HG02970 (cell line): Measurements from ENCODE around the gene SARS2.
A peak's percentile ranks its signal among the peaks of the same experiment; 100 is the strongest.
"Not testable (repeated sequence)": the region's sequence is repeated elsewhere in the genome, so short reads cannot be mapped to it uniquely, and the experiment has no call there.

Experiments
- ATAC-seq: cut with Tn5 transposase; IDR thresholded peaks from one replicate; pipeline ENCODE4 v1.9.1; 2021; ENCODE audit warnings: mild to moderate bottlenecking, moderate library complexity, moderate number of reproducible peaks; ENCODE audit not compliant: unreplicated experiment, low FRiP score

Gene SARS2, protein sequence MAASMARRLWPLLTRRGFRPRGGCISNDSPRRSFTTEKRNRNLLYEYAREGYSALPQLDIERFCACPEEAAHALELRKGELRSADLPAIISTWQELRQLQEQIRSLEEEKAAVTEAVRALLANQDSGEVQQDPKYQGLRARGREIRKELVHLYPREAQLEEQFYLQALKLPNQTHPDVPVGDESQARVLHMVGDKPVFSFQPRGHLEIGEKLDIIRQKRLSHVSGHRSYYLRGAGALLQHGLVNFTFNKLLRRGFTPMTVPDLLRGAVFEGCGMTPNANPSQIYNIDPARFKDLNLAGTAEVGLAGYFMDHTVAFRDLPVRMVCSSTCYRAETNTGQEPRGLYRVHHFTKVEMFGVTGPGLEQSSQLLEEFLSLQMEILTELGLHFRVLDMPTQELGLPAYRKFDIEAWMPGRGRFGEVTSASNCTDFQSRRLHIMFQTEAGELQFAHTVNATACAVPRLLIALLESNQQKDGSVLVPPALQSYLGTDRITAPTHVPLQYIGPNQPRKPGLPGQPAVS

GRCh38 chr19:38929929-38930775 lies at the start of gene SARS2:
SARS2 (minus strand) TSS chr19:38930763; CDS start chr19:38930736, 27 bp downstream.
- peak; percentile 83 for ATAC-seq

- ATAC-seq, result no peak
Measured at GRCh38 chr19:38979812-38980211, 49.2 kb upstream of the SARS2 start.

- no peak for ATAC-seq
Measured at GRCh38 chr19:38978326-38978689, 47.7 kb upstream of the SARS2 start.

DNA sequence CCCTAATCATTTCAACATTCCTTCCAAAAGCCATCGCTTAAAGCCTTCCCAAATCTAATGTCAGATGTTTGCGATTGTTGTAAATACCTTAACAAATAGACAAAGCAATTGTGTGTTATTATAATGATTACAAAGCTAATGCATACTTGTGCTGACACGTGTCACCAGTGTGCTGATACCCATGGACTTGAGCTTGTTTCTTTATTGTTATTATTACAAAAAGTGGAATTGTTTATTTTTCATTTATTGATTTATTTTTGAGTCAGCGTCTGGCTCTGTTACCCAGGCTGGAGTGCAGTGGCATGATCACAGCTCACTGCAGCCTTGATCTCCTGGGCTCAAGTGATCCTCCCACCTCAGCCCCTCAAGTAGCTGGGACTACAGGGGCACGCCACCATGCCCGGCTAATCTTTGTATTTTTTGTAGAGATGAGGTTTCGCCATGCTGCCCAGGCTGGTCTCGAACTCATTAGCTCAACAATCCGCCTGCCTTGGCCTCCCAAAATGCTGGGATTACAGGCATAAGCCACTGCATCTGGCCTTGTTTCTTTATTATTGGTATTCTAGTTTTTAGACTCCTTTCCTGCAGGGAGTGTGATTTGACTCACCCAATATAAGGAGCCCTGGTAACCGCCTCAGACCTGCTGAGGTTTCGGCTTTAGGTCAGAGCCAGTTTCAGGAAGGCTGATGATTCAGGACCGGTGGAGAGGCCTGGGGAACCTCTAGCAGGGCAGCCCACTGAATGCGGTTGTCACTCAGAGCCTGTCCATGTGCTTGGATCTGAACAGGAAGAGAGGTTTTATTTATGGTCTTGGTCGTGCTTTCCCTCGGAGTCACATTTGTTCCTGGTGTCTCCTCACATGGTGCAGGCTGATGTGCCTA lies 47.1 kb upstream of the SARS2 start:
- peak; percentile 61 for ATAC-seq

GRCh38 chr19:38975861-38976271 lies 45.3 kb upstream of the SARS2 start:
- ATAC-seq, result no peak

- no peak for ATAC-seq
Measured at GRCh38 chr19:38975214-38975860, 44.8 kb upstream of the SARS2 start, which contains the start of gene FBXO17. FBXO17 (minus strand) TSS chr19:38975742; CDS start chr19:38950319, 25,423 bp downstream.

- ATAC-seq, result no peak
Measured at GRCh38 chr19:38974624-38975213, 44.2 kb upstream of the SARS2 start.

GRCh38 chr19:38971672-38972071 lies 41.1 kb upstream of the SARS2 start:
- no peak for ATAC-seq

DNA sequence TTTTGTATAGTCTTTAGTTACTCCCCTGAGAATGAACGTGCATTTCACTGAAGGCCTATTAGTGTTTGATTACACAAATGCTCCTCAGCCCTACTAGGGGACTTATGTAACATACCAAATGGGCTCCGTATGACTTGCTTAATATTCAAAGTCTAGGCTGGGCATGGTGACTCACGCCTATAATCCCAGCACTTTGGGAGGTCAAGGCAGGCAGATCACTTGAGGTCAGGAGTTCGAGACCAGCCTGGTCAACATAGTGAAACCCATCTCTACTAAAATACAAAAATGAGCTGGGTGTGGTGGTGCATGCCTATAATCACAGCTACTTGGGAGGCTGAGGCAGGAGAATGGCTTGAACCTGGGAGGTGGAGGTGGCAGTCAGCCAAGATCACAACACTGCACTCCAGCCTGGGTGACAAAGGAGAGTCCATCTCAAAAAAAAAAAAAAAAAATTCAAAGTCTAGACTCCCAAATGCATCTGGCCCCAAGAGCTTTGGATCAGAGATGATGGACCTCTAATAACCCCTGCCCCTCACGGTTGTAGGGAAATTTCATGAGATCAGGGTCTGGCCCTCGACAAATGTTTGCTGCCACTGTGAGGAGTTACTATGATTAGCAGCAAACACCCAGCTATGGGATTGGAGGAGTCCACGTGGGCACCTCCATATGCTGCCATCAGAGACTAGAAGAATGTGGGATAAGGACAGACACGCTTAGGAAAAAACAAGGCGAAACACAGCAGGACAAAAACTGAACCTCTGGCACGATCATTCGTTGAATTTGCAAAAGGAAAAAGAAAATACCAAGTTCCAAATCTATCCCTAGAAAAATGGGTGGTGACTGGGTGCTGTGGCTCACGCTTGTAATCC lies 40.3 kb upstream of the SARS2 start:
- ATAC-seq, result no peak

- not testable (repeated sequence) for ATAC-seq
Measured at GRCh38 chr19:38966149-38966548, 35.6 kb upstream of the SARS2 start.

GRCh38 chr19:38964738-38965137 lies 34.2 kb upstream of the SARS2 start:
- no peak for ATAC-seq

DNA sequence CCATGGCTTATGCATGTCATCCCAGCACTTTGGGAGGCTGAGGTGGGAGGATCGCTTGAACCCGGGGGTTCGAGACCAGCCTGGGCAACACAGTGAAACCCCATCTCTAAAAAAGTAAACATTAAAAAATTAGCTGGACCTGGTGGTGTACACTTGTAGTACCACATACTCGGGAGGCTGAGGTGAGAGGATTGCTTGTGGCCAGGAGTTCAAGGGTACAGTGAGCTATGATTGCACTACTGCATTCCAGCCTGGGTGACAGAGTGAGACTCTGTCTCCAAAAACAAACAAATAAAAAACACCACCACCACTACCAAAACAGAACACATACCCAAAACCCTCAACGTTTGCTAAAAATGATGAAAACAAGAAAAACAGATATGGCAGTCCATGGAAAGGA lies 29.1 kb upstream of the SARS2 start:
- ATAC-seq, result no peak

- ATAC-seq, result no peak
Measured at GRCh38 chr19:38958301-38958700, 27.7 kb upstream of the SARS2 start.

- ATAC-seq, result no peak
Measured at GRCh38 chr19:38956264-38956663, 25.7 kb upstream of the SARS2 start.

DNA sequence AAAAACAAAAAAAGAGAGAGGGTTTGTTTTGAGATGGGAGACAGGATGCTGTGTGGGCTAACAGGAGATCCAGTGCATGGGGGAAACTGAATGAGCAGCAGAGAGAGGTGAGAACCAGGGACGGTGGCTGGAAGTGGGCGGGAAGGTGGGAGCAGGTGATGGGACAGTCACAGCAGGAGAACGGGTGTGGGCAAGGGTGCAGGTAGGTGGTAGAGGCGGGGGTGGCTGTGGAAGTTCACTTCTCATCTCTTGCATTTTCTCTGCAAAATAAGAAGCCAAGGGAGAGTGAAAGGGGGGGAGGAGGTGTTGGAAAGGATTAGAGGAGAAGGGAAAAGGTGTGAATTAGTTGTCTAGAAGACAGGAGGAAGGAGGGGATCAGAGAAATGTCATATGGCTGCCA lies 23.1 kb upstream of the SARS2 start:
- no peak for ATAC-seq

GRCh38 chr19:38952395-38953165 lies 22.0 kb upstream of the SARS2 start:
- ATAC-seq, result no peak

DNA sequence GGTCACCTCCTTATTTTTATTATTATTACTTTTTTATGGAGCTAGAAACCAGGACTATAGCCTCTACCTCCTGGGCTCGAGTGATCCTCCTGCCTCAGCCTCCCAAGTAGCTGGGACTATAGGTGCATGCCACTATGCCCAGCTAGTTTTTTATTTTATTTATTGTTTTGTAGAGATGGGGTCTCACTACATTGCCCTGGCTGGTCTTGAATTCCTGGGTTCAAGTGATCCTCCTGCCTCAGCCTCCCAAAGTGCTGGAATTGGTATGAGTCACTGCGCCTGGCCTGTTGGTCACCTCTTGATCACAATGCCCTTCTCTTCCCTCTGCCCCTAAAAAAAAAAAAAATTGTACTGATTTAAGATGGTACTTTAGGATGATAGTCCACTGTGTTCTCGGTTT lies 20.6 kb upstream of the SARS2 start:
- no peak for ATAC-seq
